Measurements from ENCODE around the gene HTR4. TPM values are rescaled to one million over a fixed set of nuclear protein-coding genes. Genes with fewer than 3 reads are reported as not detected.

The HTR4 gene
- total RNA-seq, 2 donors from 2014 or later = 7.5 to 8.9 TPM

DNA sequence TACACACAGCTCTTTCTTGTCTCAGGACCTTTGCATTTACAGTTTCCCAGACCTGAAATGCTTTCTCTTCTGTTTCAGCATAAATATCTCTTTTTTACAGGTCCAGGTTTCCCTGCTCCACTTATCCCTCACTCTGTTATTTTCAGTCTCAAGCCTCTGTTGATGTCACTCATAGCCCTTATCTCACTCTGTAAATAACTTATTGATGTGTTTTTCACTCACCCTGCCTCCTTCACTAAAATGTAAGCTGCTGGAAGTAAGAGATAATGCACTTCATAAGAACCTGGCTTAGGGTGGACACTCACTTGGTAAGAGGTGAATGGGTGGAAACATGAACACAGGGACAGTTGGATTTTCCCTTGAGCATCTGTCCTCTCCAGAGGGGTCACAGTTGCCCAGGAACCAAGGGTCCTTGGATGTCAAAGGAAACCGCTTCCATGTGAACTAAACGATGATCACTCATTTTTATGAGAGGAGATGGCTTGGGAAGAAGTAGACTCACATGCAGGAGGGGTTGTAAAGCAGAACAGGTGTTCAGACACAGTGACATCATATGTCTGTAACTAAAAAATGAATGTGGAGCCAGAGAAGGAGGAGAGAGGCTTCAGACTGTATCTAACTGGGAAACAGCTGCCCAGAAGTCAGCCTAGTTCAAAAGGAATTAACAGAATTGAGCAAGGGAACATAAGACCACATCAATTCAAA lies 5.5 kb upstream of the HTR4 start:
- H3K9me3 ChIP-seq = no peaks in the 10 kb centered on the region
- no peak overlapping the region for H3K9ac ChIP-seq (ENCODE audit: low read depth in 2 of 2, low read length in 2 of 2)
- H3K27me3 ChIP-seq = no peaks in the 10 kb centered on the region
- DNase-seq = no peak
- no peak overlapping the region for H3K4me3 ChIP-seq
- H3K36me3 ChIP-seq = no peaks in the 10 kb centered on the region
- TF ChIP-seq CTCF (IDR thresholded peaks at IDR 0.05) = no peak
- intact Hi-C loops (cut with DNase I) = no loop called here
- no peaks in the 10 kb centered on the region for H3K4me1 ChIP-seq
- peak overlapping the region; percentile 7 for H3K27ac ChIP-seq

DNA sequence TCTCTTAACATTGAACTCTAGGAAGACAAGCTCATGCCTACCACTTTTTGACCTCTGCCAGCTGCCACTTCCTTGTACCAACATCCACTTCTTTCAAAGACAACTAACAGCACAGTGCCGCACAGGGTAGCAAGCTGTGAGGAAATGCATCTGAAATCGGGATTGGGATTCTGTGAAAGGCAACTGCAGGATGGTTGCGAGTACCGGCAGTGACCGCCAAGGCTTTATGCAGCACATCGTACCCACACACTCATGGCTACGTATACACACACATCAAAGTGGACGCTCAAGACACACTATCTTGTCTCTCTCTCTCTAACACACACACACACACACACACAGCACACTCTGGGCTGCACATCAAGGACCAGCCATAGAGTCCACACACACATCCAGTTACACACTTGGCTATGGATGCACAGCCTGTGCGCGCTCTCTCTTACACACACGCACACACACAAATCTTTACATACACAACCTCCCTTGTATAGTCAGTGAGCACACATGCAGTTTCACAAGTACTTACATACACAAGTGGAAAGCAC lies 964 bp downstream of the HTR4 start:
- intact Hi-C loops (cut with DNase I) = no loop called here
- no peaks in the 10 kb centered on the region for H3K27me3 ChIP-seq
- no peaks in the 10 kb centered on the region for H3K36me3 ChIP-seq
- H3K4me3 ChIP-seq = peak overlapping the region; percentile 67
- DNase-seq = no peak
- no peak for TF ChIP-seq CTCF (IDR thresholded peaks at IDR 0.05)
- H3K27ac ChIP-seq = peak overlapping the region; percentile 42
- no peaks in the 10 kb centered on the region for H3K9me3 ChIP-seq
- H3K9ac ChIP-seq (ENCODE audit: low read depth in 2 of 2, low read length in 2 of 2) = peak overlapping the region in 1 of 2 donors; percentile 19
- no peaks in the 10 kb centered on the region for H3K4me1 ChIP-seq

GRCh38 chr5:148651528-148651927 lies 2.8 kb downstream of the HTR4 start:
- DNase-seq = no peak
- Histone ChIP-seq H3K9ac (ENCODE audit: low read depth in 2 of 2, low read length in 2 of 2) (no peak overlapping the region), H3K36me3 (no peaks in the 10 kb centered on the region), H3K4me1 (no peaks in the 10 kb centered on the region), H3K9me3 (no peaks in the 10 kb centered on the region), H3K4me3 (no peak overlapping the region), H3K27ac (no peak overlapping the region), H3K27me3 (no peaks in the 10 kb centered on the region)
- no peak for TF ChIP-seq CTCF (IDR thresholded peaks at IDR 0.05)
- intact Hi-C loops (cut with DNase I) = no loop called here

DNA sequence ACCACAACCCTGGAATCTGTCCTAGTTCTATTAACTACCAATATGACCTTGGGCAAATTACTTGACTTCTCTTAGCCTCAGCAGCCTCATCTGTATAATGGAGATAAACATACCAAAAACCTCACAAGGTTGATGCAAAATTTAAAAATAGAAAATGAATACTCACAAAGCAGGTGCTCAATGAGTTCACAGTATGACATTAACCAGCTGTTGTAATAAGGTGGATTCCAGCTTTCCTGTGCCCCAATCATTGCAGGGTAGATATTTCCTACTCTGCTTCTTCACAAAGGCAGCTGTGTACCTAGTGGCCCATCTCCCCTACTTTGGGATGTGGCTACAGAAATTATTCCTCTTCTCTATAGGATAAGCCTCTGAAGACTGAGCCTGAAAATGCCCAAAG lies 8.8 kb downstream of the HTR4 start:
- intact Hi-C loops (cut with DNase I) = no loop called here
- DNase-seq = no peak
- Histone ChIP-seq H3K4me1 (no peaks in the 10 kb centered on the region), H3K36me3 (no peaks in the 10 kb centered on the region), H3K27ac (no peak overlapping the region), H3K9ac (ENCODE audit: low read depth in 2 of 2, low read length in 2 of 2) (no peak overlapping the region), H3K9me3 (no peaks in the 10 kb centered on the region), H3K4me3 (no peak overlapping the region), H3K27me3 (no peaks in the 10 kb centered on the region)
- TF ChIP-seq CTCF (IDR thresholded peaks at IDR 0.05) = no peak

DNA sequence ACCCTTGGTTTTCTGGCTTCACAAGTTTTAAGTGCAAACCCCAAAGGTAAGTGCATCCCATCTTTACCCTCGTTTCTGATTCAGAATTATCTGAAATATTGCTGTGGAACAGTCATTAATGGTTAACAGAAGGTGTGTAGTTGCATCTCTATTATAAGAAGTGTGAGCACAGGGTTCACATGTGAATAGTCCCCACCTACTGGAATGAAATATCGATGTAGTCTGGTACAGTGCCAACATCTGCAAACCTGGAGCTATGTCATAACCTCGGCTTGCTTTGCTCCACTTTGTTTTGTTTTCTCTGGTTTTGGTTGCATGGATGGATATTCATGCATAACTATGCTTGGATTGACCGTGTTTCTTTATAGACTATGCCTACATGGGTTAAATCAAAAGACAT lies 12.6 kb downstream of the HTR4 start:
- no peak for DNase-seq
- Histone ChIP-seq H3K36me3 (no peaks in the 10 kb centered on the region), H3K4me3 (no peak overlapping the region), H3K9ac (ENCODE audit: low read depth in 2 of 2, low read length in 2 of 2) (no peak overlapping the region), H3K9me3 (no peaks in the 10 kb centered on the region), H3K27me3 (no peaks in the 10 kb centered on the region), H3K27ac (no peak overlapping the region), H3K4me1 (no peaks in the 10 kb centered on the region)
- no peak for TF ChIP-seq CTCF (IDR thresholded peaks at IDR 0.05)
- intact Hi-C loops (cut with DNase I) = no loop called here
